ENCODE data around the gene OR2T27.
"Not testable (repeated sequence)": the region's sequence is repeated elsewhere in the genome, so short reads cannot be mapped to it uniquely, and the experiment has no call there.

DNA sequence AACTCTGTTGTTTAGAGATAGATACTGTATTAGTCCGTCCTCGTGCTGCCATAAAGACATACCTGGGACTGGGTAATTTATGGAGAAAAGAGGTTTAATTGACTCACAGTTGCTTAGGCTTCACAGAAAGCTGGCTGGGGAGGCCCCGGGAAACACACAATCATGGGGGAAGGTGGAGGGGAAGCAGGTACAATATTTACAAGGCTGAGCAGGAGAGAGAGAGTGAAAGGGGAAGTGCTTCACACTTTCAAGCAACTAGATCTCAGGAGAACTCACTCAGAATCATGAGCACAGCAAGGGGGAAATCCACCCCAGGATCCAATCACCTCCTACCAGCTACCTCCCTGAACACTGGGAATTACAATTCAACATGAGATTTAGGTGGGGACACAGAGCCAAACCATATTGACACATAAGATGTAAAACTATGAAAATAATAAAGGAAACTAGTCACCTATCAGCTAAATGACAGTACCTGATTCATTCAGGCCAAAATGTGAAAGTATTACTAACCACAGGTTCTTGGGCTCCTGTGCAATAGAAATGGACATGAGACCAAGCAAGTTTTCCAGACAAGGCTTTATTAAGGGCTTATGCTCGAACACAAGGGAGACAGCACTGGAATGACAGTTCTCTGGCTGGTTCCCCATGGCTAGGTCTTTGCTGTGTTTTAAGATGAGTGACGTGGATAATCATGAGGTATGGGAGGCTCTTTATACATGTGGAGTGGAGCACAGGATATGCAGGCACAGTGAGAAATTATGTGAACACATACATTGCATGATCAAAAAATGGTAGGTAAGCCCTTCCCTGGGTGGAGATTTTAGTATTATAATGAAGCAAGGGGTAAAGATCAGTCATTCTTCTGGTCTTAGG lies 8.4 kb upstream of the OR2T27 start:
- not testable (repeated sequence) for TF ChIP-seq SP1 (IDR thresholded peaks at IDR 0.05); TARDBP (IDR thresholded peaks at IDR 0.05); NFRKB (IDR thresholded peaks at IDR 0.05); ZNF384 (IDR thresholded peaks at IDR 0.05); SUZ12 (IDR thresholded peaks at IDR 0.05); FOXM1 (IDR thresholded peaks at IDR 0.05; ENCODE audit: borderline replicate concordance); ELF4 (IDR thresholded peaks at IDR 0.05); BHLHE40 (IDR thresholded peaks at IDR 0.05; ENCODE audit: borderline replicate concordance); ARNT (IDR thresholded peaks at IDR 0.05); L3MBTL2 (conservative IDR thresholded peaks at IDR 0.05); FOXK2 (IDR thresholded peaks at IDR 0.05); HDGF (IDR thresholded peaks at IDR 0.05; ENCODE audit: borderline replicate concordance); FOXA1 (IDR thresholded peaks at IDR 0.05); LEF1 (IDR thresholded peaks at IDR 0.05; ENCODE audit: borderline replicate concordance)
